HG02852 (cell line): Measurements from ENCODE around the gene DHRS12.
"Not testable (repeated sequence)": the region's sequence is repeated elsewhere in the genome, so short reads cannot be mapped to it uniquely, and the experiment has no call there.

ENCODE experiments used
- ATAC-seq: cut with Tn5 transposase; IDR thresholded peaks from one replicate; pipeline ENCODE4 v1.9.1; 2021; ENCODE audit warnings: mild to moderate bottlenecking, moderate library complexity; ENCODE audit not compliant: unreplicated experiment

The DHRS12 gene

GRCh38 chr13:51828730-51829567 is 25.0 kb upstream of the DHRS12 start:
- no peak for ATAC-seq

- ATAC-seq: no peak
Measured at GRCh38 chr13:51827254-51827653, 23.3 kb upstream of the DHRS12 start.

GRCh38 chr13:51826606-51827005 is 22.6 kb upstream of the DHRS12 start:
- no peak for ATAC-seq

GRCh38 chr13:51825681-51826254 is 21.8 kb upstream of the DHRS12 start:
- ATAC-seq: no peak

- ATAC-seq: no peak
Measured at GRCh38 chr13:51825165-51825592, 21.2 kb upstream of the DHRS12 start.

GRCh38 chr13:51824712-51825111 is 20.7 kb upstream of the DHRS12 start:
- ATAC-seq: not testable (repeated sequence)

- no peak for ATAC-seq
Measured at GRCh38 chr13:51823863-51824262, 19.9 kb upstream of the DHRS12 start.

GRCh38 chr13:51823359-51823758 is 19.4 kb upstream of the DHRS12 start:
- no peak for ATAC-seq

- no peak for ATAC-seq
Measured at GRCh38 chr13:51822106-51822815, 18.3 kb upstream of the DHRS12 start.

GRCh38 chr13:51821606-51822005 is 17.6 kb upstream of the DHRS12 start:
- ATAC-seq: no peak

- ATAC-seq: no peak
Measured at GRCh38 chr13:51820016-51820597, 16.1 kb upstream of the DHRS12 start.

GRCh38 chr13:51819544-51819943 is 15.6 kb upstream of the DHRS12 start:
- ATAC-seq: no peak

- ATAC-seq: peak; percentile 45
Measured at GRCh38 chr13:51818781-51819511, 15.0 kb upstream of the DHRS12 start.

- ATAC-seq: no peak
Measured at GRCh38 chr13:51818276-51818675, 14.3 kb upstream of the DHRS12 start.

- ATAC-seq: no peak
Measured at GRCh38 chr13:51817717-51818116, 13.8 kb upstream of the DHRS12 start.

GRCh38 chr13:51816604-51817249 is 12.8 kb upstream of the DHRS12 start:
- ATAC-seq: no peak

- no peak for ATAC-seq
Measured at GRCh38 chr13:51815848-51816247, 11.9 kb upstream of the DHRS12 start.

- peak; percentile 76 for ATAC-seq
Measured at GRCh38 chr13:51814825-51815650, 11.1 kb upstream of the DHRS12 start.

GRCh38 chr13:51814071-51814470 is 10.1 kb upstream of the DHRS12 start:
- no peak for ATAC-seq
